GM12892 (cell line): ENCODE results near the gene UROD.
"Not testable (repeated sequence)": the region's sequence is repeated elsewhere in the genome, so short reads cannot be mapped to it uniquely, and the experiment has no call there.

ENCODE experiments used
- DNase-seq: peaks from one replicate; pipeline ENCODE4 v3.0.0; 2011; ENCODE audit not compliant: insufficient read length
- FAIRE-seq: peaks from 2 replicates; lab custom pipeline; 2011; peaks lifted over from hg19 to GRCh38; lab: Jason Lieb, UNC
- POLR2A ChIP-seq: IDR thresholded peaks from 2 replicates; pipeline ENCODE4 v1.6.1; 2011; ENCODE audit warnings: low read depth, low read length, control low read depth
- POLR2AphosphoS5 ChIP-seq: IDR thresholded peaks from 2 replicates; pipeline ENCODE4 v1.6.1; 2011; ENCODE audit warnings: low read depth, low read length, control low read depth
- TAF1 ChIP-seq: IDR thresholded peaks from 2 replicates; pipeline ENCODE4 v1.6.1; 2011; ENCODE audit warnings: low read depth, mild to moderate bottlenecking, control low read depth, low read length, borderline replicate concordance

UROD gene

DNA sequence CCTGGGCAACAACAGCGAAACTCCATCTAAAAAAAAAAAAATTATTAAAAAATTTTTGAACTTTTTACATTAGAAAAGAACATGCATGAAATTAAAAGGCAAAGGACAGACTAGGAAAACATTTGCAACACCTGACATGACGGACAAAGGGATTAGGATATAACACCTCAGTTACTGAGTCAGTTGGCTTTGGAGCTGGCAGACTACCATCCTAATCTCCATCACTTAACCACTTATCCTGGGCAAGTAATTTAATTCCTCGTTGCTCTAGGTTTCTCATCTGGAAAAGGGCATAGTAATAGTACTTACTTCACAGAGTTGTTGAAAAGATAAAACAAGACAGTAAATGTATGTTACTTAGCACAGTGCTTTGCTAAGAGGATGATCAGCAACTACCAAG is 12.8 kb upstream of the UROD start:
- DNase-seq (no peak), FAIRE-seq (no peak)
- TF ChIP-seq TAF1 (no peak), POLR2A (no peak), POLR2AphosphoS5 (no peak)

GRCh38 chr1:45001011-45001481 is 11.0 kb upstream of the UROD start:
- FAIRE-seq (no peak), DNase-seq (no peak)
- TF ChIP-seq POLR2A (no peak), TAF1 (no peak), POLR2AphosphoS5 (no peak)

DNA sequence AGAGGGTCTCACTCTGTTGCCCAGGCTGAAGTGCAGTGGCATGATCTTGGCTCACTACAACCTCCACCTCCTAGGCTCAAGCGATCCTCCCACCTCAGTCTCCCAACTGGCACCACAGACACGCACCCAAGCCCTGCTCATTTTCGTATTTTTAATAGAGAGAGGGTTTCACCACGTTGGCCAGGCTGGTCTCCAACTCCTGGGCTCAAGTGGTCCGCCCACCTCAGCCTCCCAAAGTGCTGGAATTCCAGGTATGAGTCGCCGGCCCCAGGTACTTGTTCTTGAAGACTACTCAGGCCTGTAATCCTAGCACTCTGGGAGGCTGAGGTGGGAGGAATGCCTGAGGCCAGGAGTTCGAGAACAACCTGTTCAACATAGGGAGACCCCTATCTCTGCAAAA is 10.5 kb upstream of the UROD start:
- not testable (repeated sequence) for FAIRE-seq, DNase-seq

GRCh38 chr1:45002650-45003645 is 9.1 kb upstream of the UROD start:
- FAIRE-seq (no peak), DNase-seq (no peak)
- TF ChIP-seq POLR2AphosphoS5 (no peak), POLR2A (no peak), TAF1 (no peak)

DNA sequence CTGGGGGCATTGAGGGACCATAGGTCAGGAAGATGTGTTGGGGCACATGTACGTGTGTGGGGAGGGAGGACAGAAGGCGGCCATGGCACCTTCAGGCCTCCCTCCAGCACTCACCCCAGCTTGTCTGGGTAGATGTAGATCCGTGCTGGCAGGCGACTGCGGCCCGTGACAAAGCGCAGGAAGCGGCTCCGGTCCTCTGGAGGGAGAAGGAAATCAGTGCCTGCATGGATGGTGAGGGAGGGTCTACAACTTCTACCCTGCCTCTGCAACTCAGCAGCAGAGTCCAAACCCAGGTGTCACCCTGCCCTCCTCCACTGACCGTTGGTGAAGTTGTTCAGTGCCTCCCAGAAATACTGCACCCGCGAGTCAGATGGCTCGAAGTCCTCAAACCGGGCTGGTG is 8.3 kb upstream of the UROD start:
- TF ChIP-seq POLR2AphosphoS5 (no peak), TAF1 (no peak), POLR2A (no peak)
- FAIRE-seq (no peak), DNase-seq (no peak)

- DNase-seq (no peak), FAIRE-seq (no peak)
- TF ChIP-seq POLR2A (no peak), POLR2AphosphoS5 (no peak), TAF1 (no peak)
These were observed 7.7 kb upstream of the UROD start for GRCh38 chr1:45004281-45004920.

- TF ChIP-seq TAF1, result no peak
- TF ChIP-seq POLR2A, result no peak
- no peak for TF ChIP-seq POLR2AphosphoS5
- FAIRE-seq (no peak), DNase-seq (no peak)
These were observed 6.3 kb upstream of the UROD start for GRCh38 chr1:45005761-45006160.

GRCh38 chr1:45007311-45007710 is 4.7 kb upstream of the UROD start:
- FAIRE-seq (no peak), DNase-seq (no peak)
- TF ChIP-seq POLR2AphosphoS5 (no peak), TAF1 (no peak), POLR2A (no peak)

GRCh38 chr1:45008076-45008475 is 4.0 kb upstream of the UROD start:
- no peak for DNase-seq
- TF ChIP-seq TAF1, result no peak
- no peak for TF ChIP-seq POLR2AphosphoS5
- TF ChIP-seq POLR2A, result no peak
- no peak for FAIRE-seq

- TF ChIP-seq TAF1 (no peak), POLR2A (no peak), POLR2AphosphoS5 (no peak)
- no peak for FAIRE-seq
These were observed 3.5 kb upstream of the UROD start for GRCh38 chr1:45008516-45008915.

GRCh38 chr1:45009296-45009865 is 2.7 kb upstream of the UROD start:
- no peak for DNase-seq
- no peak for TF ChIP-seq TAF1
- TF ChIP-seq POLR2A, result no peak
- TF ChIP-seq POLR2AphosphoS5, result no peak
- no peak for FAIRE-seq

More at GRCh38 chr1:45008516-45008915, 3.5 kb upstream of the UROD start:
- DNase-seq, result no peak
